Activated gamma-delta T cell (primary cell): ENCODE results near the gene PUS10.
"Not testable (repeated sequence)": the region's sequence is repeated elsewhere in the genome, so short reads cannot be mapped to it uniquely, and the experiment has no call there.

Source experiments
- DNase-seq: peaks from one replicate; lab custom pipeline; 2025; lab: John Stamatoyannopoulos, UW

Gene PUS10

DNA sequence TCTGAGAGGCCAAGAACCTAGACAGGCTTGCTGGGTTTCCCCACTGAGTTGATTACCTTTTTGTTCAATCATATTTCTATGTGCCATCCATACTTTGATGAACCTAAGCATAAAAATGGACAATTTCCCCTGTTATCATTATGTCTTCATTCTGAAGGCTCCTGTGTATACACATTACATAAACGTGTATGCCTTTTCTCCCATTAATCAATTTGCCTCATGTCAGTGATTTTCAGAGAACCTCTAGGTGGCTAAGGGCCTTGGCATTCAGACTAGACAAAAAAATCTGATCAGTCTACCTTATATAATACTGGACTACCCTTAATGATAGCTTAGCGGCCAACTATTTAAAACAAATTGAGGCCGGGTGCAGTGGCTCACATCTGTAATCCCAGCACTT, 4.7 kb downstream of the PUS10 start:
- no peak for DNase-seq

DNA sequence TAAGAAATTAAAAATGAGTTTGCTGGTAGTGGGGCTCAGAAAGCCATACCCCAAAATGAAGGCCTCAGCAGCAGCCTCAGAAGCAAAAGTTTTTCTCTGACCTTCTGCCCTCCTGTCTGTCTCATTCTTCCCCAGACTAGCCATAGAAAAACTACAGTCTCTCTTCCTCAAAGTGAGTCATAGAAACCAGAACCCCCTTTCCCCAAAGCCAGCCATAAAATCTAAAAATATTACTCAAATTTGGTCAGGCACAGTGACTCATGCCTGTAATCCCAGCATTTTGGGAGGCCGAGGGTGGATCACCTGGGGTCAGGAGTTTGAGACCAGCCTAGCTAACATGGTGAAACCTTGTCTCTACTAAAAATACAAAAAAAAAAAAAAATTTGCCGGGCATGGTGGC, 5.8 kb downstream of the PUS10 start:
- DNase-seq = not testable (repeated sequence)

DNA sequence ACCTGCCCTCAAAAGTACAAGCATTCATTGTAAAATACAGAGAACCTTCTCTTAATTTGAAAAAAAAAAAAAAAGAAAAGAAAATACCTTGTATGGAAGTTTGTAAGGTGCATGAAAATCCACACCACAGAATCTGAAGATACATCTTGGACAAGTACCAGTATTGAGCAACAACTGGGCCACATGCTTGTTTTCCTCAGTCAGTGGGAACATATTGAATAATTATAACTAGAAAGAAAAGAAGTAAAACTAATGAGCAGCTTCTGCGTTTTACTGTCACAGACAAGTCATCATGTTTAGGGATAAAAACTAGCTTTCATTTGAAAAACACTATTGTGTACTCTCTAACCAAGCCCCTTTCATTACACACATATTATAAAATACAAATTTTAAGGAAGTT, 6.4 kb downstream of the PUS10 start:
- DNase-seq = no peak

DNA sequence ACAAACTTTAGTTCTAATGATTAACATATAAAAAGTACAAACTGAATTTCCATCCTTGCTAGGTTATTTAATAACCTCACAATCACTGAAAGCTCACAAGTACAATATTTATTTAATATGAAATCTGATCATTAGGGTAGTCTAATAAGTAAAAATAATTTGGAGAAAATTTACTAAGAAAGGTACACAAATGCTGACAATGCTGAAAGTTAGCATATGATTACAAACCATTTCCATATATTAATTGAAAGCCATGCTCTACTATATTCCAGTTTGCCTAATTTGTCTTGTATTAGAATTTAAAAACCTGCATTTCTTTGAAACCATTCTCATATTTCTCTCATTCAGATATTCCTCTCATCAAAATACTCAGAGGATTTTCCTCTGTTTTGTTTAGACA, 8.7 kb downstream of the PUS10 start:
- no peak for DNase-seq

DNA sequence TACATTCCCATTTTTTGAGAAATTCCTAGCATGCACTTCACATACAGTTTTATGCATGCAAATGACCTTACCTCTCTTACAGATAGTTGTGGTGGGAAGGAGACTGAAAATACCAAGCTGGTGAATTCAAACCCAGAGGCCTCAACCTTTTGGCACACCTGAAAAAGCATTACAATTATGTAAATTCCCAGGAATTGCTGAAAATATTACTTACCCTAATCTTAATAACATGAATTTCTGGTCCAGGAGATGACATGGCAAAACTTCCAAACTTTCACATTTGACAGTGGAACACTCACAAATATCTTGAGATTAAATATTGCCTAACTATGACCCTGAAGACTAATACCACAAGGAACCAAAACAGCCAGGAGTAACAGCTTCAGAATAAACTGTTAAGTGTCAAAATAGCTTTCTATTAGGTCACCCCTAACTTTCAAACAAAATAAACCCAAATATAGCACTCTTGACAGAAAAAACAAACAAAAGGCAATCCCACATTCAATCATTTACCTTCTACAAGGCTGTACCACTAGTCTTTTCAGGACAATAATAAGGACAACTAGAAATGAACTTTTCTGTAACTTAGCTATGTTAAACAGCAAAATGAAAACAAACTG, 11.5 kb downstream of the PUS10 start:
- DNase-seq = no peak

DNA sequence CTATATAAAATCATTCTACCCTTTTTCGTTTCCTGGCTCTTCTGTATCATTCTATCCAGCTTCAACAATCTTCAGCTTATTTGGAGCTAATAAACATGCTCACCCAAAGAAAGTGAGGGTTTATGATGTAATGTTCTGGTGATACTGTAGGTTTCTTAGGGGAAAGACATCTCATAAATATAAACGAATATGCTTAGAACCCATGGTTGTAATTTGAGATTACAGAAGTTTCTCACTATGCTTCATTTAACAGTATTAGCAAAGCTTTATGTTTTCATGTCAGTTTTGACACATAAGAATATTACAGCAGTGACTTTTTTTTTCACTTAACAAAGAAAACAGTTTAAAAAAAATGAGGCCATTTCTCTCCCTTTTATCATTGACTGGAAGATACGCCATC, 12.3 kb downstream of the PUS10 start:
- DNase-seq = no peak

DNA sequence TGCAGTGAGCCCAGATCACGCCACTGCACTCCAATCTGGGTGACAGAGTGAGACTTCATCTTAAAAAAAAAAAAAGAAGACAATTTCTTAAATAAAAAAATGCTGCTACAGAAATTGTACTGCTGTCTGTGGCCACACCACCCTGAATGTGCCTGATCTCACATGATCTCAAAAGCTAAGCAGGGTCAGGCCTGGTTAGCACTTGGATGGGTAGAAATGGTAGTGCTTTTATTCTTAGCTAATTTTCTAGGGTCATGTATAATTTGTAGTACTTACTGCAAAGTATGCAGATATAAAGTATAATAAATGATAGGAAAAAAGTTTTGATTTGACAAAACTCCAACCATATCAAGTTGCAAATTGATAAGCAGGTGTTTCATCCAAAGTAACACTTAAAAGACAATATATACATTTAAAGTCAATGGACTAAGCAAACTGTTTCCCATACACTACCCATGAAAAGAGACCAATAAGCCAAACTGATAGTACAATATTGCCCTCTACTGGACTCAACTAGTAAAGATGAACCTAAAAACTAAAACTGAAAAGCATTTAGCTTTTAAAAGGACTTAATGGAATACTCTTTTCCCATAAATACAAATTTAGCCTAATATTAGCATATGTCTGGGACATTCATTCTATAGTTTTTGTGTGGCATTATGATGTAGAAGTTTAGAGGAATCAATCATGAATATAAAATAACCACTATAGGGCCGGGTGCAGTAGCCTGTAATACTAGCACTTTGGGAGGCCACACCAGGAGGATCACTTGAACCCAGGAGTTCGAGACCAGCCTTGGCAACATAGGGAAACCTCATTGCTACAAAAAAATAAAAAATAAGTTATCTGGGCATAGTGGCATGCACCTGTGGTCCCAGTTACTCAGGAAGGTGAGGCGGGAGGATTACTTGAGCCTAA, 19.2 kb downstream of the PUS10 start:
- no peak for DNase-seq

DNA sequence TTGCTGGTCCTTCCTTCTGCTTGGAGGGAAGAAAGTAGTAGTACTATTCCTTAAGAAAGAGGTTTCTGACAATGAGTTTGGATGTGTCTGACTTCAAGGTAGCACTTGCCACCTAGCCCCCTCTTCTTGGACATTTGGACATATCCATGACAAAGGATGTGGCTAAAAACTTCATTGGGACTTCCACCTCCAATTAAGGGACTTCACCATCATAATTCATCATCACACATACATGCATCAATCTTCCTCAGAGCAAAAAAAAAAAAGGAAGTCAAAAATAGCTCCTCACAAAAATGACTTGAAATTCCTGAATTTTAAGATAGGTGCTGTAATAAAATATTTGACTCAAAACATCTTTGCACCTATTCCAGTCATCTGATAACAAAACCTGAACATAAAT, 23.9 kb downstream of the PUS10 start:
- no peak for DNase-seq

DNA sequence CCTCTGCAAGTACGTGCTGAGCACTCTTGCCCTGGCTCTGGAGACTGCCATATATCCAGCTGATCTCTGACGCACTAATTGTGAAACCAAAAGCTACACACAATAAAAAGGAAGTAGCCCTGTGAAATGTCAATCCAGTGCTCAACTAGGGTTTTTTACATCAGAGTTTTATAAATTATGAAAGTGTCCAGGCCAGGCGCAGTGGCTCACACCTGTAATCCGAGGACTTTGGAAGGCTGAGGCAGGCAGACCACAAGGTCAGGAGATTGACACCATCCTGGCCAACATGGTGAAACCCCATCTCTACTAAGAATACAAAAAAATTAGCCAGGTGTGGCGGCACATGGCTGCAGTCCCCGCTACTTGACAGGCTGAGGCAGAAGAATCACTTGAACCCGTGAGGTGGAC, 25.1 kb downstream of the PUS10 start:
- DNase-seq = no peak

DNA sequence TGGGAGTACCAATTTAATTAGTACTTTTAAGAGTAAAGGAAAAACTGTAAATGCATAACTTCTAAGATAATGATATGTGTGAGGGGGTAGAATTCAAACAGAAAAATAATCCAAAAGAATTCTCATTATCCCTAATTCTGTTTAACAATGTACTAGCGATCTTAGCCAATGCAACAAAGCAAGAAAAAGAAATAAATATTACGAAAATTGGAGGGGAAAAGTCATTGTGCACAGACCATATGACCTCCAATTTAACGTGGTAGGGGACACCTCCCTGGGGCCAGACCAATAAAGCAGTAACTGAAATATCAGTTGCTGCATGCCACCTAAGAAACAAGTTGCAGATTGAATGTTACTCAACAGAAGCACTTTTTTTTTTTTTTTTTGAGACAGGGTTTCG, 26.4 kb downstream of the PUS10 start:
- no peak for DNase-seq

DNA sequence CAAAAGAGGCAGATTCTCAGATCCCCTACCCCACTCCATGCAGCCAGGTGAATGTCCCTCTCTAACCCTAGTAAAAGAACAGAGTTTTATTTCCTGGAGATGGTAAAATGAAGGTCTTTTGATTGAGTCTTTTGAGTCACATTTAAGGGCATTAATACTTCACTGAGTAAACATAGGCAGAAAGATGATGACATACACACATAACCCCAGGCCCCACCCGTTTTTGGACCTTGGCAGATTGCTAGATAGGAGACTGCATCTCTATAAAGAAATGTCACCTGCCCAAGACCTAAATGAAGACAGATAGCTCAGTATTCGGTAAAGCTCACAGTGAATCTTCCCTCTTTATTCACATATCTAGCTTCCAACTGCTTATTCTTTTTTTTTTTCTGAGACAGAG, 28.8 kb downstream of the PUS10 start:
- no peak for DNase-seq

DNA sequence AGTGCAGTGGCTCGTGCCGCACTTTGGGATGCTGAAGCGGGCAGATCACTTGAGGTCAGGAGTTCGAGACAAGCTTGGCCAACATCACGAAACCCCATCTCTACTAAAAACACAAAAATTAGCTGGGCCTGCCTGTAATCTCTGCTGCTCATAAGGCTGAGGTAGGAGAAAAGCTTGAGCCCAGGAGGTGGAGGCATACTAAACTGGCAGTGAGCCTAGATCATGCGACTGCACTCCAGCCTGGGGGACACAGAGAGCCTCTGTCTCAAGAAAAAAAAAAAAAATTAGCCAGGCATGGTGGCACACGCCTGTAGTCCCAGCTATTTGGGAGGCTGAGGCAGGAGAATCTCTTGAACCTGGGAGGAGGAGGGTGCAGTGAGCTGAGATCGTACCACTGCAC, 30.4 kb downstream of the PUS10 start:
- not testable (repeated sequence) for DNase-seq

DNA sequence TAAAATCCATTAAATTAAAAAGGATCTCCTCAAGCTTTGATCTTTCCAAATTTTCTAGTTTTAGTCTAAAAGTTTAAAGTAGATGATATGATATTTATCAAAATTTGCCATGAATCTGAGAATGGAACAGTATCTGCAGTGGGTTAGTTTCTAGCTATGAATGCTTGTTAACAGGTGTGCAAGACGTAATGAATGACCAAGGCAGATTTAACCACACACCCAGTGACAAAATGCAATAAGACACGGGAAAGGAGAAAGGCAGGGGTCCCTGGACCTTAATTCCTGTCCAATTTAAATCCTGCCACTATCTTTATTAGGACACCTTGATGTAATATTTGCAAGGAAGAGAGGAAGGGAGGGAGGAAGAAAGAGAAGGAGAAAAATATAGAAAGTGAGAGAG, 31.0 kb downstream of the PUS10 start:
- no peak for DNase-seq

DNA sequence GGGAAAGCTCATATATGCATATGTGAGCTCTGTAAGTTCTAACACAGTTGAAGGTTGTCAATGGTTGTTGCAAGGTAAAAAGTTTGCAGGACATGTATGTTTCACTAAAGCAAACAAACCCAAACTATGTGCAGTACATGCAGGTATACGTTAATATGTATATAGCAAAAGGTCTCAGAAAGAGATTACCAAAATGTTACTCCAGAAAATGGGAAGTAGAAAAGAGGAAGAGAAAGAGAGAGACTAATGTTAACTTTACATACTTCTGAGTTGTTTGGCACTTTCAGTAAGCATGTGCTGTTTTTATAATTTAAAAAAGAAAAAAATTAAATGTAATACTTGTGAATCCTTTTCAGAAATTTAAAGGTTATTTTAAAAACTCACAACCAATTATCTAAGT, 33.3 kb downstream of the PUS10 start:
- DNase-seq = no peak

DNA sequence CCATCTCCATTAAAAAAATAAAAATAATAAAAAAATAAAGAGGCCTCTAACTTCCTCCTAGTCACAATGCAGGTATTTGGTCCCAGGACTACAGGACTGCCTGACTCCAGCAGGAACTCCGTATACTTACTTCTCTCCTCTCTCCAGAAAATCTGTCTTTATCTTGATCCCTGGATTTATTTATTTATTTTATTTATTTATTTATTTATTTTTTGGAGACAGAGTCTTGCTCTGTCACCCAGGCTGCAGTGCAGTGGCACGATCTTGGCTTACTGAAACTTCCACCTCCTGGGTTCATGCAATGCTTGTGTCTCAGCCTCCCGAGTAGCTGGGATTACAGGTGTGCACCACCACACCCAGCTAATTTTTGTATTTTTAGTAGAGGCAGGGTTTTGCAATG, 36.0 kb downstream of the PUS10 start:
- DNase-seq = not testable (repeated sequence)

DNA sequence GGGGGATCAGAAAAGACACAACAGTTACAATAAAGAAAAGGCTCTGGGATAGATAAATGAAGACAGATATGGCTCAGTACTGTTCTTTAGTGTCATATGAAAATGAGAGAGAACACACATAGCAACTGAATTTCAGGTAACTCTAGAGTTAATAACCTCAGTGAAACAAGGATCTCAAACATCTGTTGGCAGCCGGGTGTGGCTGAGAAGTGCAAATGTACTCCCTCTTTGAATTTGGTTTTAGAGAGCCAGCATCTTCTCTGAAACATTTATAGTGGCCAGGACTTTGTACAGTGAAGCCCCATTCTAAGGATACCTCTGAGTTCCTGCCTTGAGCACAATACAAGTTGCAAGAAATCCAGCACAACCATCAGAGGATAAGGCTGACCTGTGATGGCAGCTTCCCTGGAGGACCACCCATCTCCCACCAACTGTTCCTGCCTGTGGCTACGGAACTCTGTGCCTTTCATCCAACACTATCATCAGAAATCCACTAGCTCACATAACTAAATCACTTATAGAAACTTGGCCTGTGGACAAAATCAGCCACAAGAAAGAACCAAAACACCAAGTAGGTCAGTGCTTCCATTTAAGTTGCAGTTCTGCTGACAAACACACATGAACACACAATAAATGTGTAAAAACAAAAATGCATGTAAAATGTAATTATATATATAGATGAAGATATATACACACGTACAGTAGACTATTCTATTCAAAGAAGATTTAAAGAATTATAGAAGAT, 37.8 kb downstream of the PUS10 start:
- DNase-seq = no peak

DNA sequence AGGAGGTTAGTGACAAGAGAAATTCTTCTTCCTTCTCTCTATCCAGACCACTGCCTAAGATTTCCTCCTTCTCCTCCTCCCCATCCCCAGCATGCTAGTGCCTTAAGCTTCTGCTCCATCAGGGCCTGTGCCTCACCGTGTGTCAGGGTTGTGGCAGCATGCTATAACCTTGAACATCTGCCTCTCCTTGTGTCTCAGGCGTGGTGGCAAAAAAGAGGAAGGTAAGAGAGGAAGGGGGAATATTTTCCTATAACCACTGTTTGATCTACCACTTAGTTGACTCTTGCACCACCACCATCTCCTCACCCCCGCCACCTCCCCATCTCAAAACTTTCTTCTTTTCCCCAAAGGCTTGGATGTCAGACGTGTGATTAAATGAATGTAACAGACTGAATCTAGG, 38.8 kb downstream of the PUS10 start:
- no peak for DNase-seq

DNA sequence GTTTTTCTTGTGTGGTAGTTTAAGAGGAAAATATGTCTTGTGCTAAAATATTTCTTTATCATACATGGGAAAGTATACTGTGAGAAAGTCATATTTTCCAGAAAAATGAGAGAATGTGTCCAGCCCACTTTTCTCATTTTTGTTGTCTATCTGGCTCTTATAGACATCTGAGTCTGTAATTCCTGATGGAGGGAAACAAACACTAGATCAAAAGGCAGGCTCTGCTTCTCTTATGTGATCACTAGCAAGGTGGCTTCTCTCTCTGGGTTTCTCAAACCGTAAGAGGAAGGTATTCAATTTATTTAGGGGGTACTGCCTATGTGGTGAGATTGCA, 40.5 kb downstream of the PUS10 start:
- no peak for DNase-seq

DNA sequence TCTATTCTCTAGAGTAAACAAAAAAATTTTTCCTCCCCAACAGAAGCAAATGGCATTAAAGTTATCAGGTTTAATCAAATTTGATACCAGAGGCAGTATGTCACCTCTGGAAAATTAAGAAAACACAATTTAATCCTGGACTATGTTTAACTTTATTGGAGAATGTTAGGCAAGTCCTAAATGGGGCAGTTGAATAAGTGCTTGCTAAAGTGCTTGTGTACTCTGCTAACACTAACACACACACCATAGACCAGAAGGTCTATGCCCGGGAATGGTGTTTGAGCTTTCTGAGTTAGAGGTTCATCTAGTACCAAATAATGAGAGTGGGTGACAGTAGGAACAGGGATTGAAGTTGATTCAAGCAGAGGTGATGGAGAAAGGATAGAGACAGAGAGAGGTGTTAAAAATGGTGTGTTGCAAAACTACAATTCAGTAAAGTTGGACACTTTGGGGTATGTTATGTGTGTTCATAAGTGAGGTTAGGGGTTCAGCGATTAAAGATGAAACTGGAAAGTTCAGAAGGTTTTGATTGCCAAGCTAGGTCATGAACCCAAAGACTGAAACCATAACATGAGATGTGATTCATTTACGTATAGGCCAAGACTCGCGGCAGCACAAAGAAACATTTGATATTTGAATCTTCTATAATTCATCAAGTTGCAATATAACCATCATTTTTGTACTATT, 41.0 kb downstream of the PUS10 start:
- no peak for DNase-seq

DNA sequence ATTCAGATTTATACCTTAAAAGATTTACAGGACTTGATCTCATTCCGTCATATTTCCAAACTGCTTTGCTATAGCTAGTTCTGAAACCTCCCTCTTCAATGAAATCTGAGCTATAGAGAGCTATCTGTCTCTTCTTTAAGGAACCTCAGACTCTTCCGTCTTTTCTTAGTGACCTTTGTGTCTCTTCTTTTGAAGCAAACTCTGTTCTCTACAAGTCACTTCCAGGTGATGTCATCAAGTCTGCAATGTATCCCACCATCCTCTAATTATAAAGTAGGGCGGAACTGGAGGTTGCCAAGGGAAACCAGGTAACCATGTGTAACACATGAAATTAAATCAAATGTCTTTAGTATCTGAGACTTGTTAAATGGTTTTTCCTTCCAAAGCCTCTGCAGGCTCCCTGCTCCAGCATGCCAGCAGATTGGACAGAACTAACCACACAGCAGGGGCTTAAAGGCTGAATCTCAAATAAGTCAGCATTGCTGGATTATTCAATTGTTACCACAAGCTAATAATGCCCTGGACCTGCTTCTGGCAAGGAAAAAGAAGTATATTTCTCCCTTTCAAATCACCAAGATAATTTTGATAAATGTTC, 41.7 kb downstream of the PUS10 start:
- DNase-seq = no peak

DNA sequence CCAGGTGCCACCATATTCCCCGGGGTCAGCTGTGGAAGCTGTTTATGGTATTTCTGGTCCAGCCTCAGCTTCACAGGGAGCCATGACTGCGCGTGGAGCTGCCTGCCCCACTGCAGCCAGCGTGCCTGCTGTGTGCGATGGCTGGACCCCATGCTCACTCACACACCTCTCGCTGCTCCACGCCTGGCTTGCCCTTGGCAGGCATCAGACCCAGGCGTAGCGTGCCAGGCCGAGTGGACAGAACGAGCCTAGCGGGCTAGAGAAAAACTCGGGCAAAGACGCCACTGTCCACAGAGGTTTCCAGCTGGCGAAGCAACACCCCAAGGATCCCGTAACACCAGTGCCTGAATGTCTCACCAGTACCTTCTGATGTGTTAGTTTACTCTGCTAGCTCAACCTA, 43.4 kb downstream of the PUS10 start:
- no peak for DNase-seq

DNA sequence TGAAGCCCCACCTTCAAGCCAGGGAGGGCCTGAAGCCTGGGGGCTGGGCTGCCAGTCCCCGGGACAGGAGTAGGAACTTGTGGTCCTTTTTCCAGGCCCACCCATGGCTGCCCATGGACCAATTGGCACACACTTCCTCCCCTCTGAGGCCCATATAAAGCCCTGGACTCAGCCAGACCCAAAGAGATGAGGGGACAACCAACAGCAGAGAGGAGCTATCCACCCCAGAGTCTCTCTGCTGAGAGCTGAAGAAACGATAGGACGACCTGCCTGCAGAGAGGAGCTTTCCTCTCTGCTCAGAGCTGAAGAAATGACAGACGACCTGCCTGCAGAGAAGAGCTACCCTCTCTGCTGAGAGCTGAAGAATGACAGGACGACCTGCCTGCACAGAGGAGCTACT, 44.4 kb downstream of the PUS10 start:
- DNase-seq = no peak
